Suprapubic skin (tissue), 4 donors: ENCODE results near the gene NACC2. TPM values are rescaled to one million over a fixed set of nuclear protein-coding genes. Genes with fewer than 3 reads are reported as not detected.

ENCODE experiments used
- DNase-seq, 2 donors: peaks; one replicate each; pipeline ENCODE4 v3.0.0-alpha.2; 2019; ENCODE audit warnings: low spot score in 2 of 2
- H3K27ac ChIP-seq: fragments of 200-600 bp; sonication (generic); one replicate; pipeline ENCODE4 v1.5.1; 2019
- H3K27me3 ChIP-seq: fragments of 200-600 bp; sonication (generic); one replicate; pipeline ENCODE4 v1.5.1; 2019
- H3K36me3 ChIP-seq: fragments of 200-600 bp; sonication (generic); one replicate; pipeline ENCODE4 v1.5.1; 2019
- H3K4me1 ChIP-seq: fragments of 200-600 bp; sonication (generic); one replicate; pipeline ENCODE4 v1.5.1; 2019
- H3K4me3 ChIP-seq: fragments of 200-600 bp; sonication (generic); one replicate; pipeline ENCODE4 v1.5.1; 2019; ENCODE audit warnings: mild to moderate bottlenecking
- H3K9me3 ChIP-seq: fragments of 200-600 bp; sonication (generic); one replicate; pipeline ENCODE4 v1.5.1; 2019
- EP300 ChIP-seq: sonication (generic); formaldehyde crosslinking; IDR thresholded peaks from one replicate; pipeline ENCODE4 v1.6.1; 2017; ENCODE audit warnings: antibody characterized with exemption
- POLR2A ChIP-seq, 2 donors: fragments of 450-650 bp; IDR thresholded peaks; one replicate each; pipeline ENCODE4 v1.6.1; 2017; ENCODE audit warnings: antibody characterized with exemption in 2 of 2, mild to moderate bottlenecking in 2 of 2, moderate library complexity in 2 of 2
- POLR2AphosphoS5 ChIP-seq, 3 donors: sonication (generic); formaldehyde crosslinking; IDR thresholded peaks; one replicate each; pipeline ENCODE4 v1.6.1; 2017; ENCODE audit warnings: antibody characterized with exemption in 3 of 3
- WGBS: methylation state at CpG from one replicate; pipeline ENCODE4 v1.1.5; 2018; 5-methylcytosine and 5-hydroxymethylcytosine counted together
- total RNA-seq, 4 donors: library from RNA; depleted of rRNA; stranded (reverse); fragments of >200 nt; gene quantifications; one replicate each; pipeline ENCODE4 v1.1.0, GENCODE V29; 2016
- TF ChIP-seq, protein P1 (sequence below), 2 donors: fragments of 200-600 bp in 1 of 2; fragments of 450-650 bp in 1 of 2; sonication (generic) in 1 of 2; IDR thresholded peaks; one replicate each; pipeline ENCODE4 v1.5.1; 2016 to 2019; ENCODE audit warnings: antibody characterized with exemption in 2 of 2, mild to moderate bottlenecking in 1 of 2, moderate library complexity in 1 of 2

NACC2 gene
- total RNA-seq, 4 donors from 2014 or later: 12.1 to 14.9 (median 13.7) TPM

DNA sequence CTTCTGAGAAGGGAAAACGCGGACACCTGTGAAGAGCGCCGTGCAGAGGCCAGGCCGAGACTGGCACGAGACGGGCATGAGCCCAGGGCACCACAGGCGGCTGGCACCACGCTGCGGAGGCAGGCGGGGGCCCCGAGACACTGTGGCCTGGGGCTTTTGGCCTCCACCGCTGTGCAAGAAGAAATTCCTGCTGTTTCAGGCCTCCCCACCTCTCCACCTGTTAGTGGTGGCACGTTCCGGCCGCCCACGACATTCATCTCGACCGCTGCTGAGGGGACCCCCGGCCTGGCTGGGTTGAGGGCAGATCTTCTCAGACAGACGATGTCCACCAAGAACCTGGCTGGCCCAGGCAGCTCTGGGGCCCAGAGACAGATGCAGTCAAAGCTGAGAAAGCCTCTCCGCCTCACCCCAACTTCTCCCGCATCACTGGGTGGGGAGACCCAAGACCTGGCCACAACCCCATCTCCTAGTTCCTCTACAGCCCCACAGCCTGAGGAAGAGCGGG lies 11.5 kb downstream of the NACC2 start:
- H3K36me3 ChIP-seq: peaks cover 5% of the 10 kb centered on the region
- WGBS: 89% methylated on average over 24 of the region's 24 CpGs
- H3K27me3 ChIP-seq: no peaks in the 10 kb centered on the region
- no peak for TF ChIP-seq POLR2A (IDR thresholded peaks at IDR 0.05)
- TF ChIP-seq POLR2AphosphoS5 (IDR thresholded peaks at IDR 0.05): no peak
- no peak overlapping the region for H3K4me3 ChIP-seq
- H3K4me1 ChIP-seq: peaks cover 48% of the 10 kb centered on the region
- peak in 1 of 2 donors; percentile 43 for DNase-seq
- no peak overlapping the region for H3K27ac ChIP-seq
- H3K9me3 ChIP-seq: no peaks in the 10 kb centered on the region

DNA sequence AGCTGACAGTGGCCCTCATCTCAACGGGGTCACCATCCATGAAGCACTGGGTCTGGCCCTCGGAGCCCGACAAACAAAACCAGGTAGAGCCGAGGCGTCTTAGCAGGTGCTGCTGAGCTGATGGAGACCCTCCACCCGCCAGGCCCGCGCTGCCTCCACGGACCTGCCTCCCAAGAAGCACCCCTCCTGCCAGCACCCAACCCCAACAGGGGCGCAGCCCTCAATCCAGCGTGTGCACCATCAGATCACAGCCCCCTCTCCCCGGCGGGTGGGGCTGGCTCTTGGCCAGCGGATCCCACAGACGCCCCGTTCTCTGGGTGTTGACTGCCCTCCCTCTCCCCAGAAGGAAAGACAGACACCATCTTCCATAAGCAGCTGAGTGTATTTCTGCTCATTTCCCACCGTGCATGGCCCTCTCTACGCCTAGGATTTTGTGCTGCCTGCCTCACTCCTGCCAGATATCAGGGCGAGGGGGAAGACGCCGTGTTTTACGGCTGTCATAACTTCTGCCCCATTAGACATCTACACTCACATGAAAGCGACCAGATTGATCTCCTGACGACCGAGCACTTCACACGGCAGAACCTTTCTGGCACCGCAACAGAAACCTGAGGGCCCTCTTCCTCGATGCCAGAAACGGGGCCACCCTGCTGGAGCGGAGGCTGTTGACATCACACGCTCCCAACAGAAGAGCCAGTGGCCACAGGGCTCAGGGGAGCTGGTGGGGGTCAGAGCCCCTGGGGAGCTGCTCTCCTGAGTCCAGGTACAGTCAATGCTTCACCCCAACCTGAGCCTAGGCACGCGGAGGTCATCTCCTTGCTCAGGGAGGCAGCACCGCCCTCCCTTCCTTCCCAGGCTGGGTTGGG lies 12.4 kb downstream of the NACC2 start:
- no peak for TF ChIP-seq POLR2A (IDR thresholded peaks at IDR 0.05)
- no peak for TF ChIP-seq POLR2AphosphoS5 (IDR thresholded peaks at IDR 0.05)
- TF ChIP-seq EP300: no peak
- TF ChIP-seq, protein P1, sequence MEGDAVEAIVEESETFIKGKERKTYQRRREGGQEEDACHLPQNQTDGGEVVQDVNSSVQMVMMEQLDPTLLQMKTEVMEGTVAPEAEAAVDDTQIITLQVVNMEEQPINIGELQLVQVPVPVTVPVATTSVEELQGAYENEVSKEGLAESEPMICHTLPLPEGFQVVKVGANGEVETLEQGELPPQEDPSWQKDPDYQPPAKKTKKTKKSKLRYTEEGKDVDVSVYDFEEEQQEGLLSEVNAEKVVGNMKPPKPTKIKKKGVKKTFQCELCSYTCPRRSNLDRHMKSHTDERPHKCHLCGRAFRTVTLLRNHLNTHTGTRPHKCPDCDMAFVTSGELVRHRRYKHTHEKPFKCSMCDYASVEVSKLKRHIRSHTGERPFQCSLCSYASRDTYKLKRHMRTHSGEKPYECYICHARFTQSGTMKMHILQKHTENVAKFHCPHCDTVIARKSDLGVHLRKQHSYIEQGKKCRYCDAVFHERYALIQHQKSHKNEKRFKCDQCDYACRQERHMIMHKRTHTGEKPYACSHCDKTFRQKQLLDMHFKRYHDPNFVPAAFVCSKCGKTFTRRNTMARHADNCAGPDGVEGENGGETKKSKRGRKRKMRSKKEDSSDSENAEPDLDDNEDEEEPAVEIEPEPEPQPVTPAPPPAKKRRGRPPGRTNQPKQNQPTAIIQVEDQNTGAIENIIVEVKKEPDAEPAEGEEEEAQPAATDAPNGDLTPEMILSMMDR (IDR thresholded peaks at IDR 0.05): no peak
- peaks cover 40% of the 10 kb centered on the region for H3K4me1 ChIP-seq

DNA sequence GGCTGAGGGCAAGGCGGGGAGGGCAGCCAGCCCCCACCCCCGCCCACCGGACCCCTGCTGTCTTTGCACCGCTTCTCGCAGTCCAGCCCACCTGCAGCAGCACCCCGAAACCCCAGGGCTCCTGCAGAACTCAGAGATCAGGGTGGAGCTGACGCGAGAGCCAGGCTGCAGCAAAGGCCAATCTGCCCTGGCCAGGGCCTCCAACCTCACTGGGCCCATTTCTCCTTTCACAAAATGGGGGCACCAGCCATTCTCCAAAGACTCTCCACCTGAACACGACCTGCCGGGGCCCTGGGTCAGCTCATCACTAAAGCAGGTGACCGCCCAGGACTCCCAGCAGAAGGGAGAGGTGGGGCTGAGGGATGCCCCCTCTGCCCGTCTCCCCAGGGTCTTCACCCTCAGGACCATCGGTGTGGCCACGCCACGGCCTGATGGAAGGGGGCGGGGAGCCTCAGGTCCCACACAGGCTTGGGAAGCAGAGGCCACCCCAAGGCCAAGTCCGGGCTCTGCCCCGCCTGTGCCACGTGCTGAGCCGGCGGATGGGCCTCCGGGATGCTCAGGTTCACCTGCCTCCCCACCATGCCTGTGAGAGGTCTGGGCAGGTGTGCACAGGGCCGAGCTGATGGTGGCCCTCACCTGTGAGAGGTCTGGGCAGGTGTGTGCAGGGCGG lies 13.1 kb downstream of the NACC2 start:
- Histone ChIP-seq H3K4me3 (no peak overlapping the region), H3K36me3 (peaks cover 5% of the 10 kb centered on the region), H3K9me3 (no peaks in the 10 kb centered on the region), H3K27ac (no peak overlapping the region), H3K27me3 (no peaks in the 10 kb centered on the region), H3K4me1 (peaks cover 35% of the 10 kb centered on the region)
- TF ChIP-seq, protein P1 (IDR thresholded peaks at IDR 0.05): no peak
- TF ChIP-seq POLR2A (IDR thresholded peaks at IDR 0.05) (no peak), EP300 (no peak), POLR2AphosphoS5 (IDR thresholded peaks at IDR 0.05) (no peak)
- peak in 1 of 2 donors; percentile 57 for DNase-seq
- WGBS: 87% methylated on average over 6 of the region's 24 CpGs

More for the DNA sequence above, 12.4 kb downstream of the NACC2 start:
- Histone ChIP-seq H3K4me3 (no peak overlapping the region), H3K27ac (no peak overlapping the region), H3K27me3 (no peaks in the 10 kb centered on the region), H3K36me3 (peaks cover 5% of the 10 kb centered on the region), H3K9me3 (no peaks in the 10 kb centered on the region)
- DNase-seq: peak in 1 of 2 donors; percentile 28
- 76% methylated on average over 17 of the region's 34 CpGs for WGBS

DNA sequence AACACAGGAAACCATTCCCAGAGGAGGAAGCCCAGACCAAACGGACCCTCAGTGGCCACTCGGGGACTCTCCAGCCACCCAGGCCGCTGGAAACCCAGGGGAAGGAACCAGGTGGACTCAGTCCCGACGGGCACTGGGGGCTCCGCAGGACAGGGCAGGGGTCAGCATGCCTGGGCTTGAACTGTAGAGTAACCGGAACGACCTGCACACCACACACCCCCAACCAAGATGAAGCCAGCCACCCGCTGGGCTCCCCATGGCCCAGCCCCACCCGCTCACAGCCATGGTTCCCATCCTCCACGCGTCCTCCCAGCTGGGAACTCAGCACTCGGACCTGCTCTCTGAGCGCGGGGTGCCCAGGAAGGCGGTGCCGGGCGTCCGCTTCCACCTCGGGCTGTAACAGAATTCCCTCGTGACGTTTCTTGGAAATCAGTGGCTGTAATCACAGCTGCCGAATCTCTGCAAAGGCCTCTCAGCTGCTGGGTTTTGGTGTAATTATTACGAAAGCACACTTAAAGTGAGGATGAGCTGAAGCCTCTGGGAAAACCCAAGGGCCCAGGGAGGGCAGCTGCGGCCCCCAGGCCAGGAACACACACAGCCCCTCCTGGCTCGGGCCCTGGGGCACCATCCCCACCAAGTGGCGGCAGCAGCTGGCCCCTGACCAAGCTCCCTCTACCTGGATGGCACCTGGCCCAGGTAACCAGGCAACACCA lies 13.8 kb downstream of the NACC2 start:
- H3K36me3 ChIP-seq: peaks cover 5% of the 10 kb centered on the region
- DNase-seq: peak in 1 of 2 donors; percentile 54
- no peak overlapping the region for H3K4me3 ChIP-seq
- whole genome bisulfite sequencing: 61% methylated on average over 18 of the region's 27 CpGs
- no peaks in the 10 kb centered on the region for H3K27me3 ChIP-seq
- no peaks in the 10 kb centered on the region for H3K9me3 ChIP-seq
- no peak overlapping the region for H3K27ac ChIP-seq
- TF ChIP-seq EP300 (no peak), POLR2AphosphoS5 (IDR thresholded peaks at IDR 0.05) (no peak)
- H3K4me1 ChIP-seq: peaks cover 29% of the 10 kb centered on the region

DNA sequence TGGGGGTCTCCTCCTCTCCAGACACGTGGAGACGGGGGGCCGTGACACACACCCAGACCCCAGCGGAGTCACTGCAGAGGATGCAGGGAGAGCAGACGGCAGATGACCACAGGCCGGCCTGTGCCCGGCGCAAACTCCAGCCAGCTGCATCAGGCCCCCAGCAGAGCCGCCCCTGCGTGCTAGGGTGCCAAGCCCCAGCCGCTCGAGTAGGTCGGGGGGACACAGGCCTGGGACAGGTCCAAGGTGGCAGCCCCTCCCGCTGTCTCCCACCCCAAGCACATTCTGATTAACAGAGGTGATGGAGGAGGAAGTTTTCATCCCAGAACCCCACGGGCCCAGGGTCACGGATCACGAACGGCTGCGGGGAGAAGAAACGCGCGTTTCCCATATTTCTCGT lies 14.4 kb downstream of the NACC2 start:
- Histone ChIP-seq H3K9me3 (no peaks in the 10 kb centered on the region), H3K4me3 (no peak overlapping the region), H3K36me3 (peaks cover 5% of the 10 kb centered on the region), H3K27ac (no peak overlapping the region), H3K27me3 (no peaks in the 10 kb centered on the region), H3K4me1 (peaks cover 24% of the 10 kb centered on the region)
- TF ChIP-seq POLR2A (IDR thresholded peaks at IDR 0.05) (no peak), POLR2AphosphoS5 (IDR thresholded peaks at IDR 0.05) (no peak), EP300 (no peak)
- TF ChIP-seq, protein P1 (IDR thresholded peaks at IDR 0.05): no peak
- DNase-seq: no peak
- no CpG with 5 or more reads among the region's 23 CpGs for WGBS
